Skeletal muscle satellite cell (primary cell): ENCODE measurements around the gene ITGAV.

Source experiments
- H3K27me3 ChIP-seq: 2 replicates; pipeline ENCODE4 v1.7.0; 2013; ENCODE audit warnings: low read length; ENCODE audit not compliant: control insufficient read depth, insufficient read depth
- H3K36me3 ChIP-seq: 2 replicates; pipeline ENCODE4 v1.7.0; 2013; ENCODE audit warnings: mild to moderate bottlenecking, control low read depth, low read length; ENCODE audit not compliant: insufficient read depth
- H3K4me1 ChIP-seq: 2 replicates; pipeline ENCODE4 v1.7.0; 2013; ENCODE audit warnings: low read length; ENCODE audit not compliant: control insufficient read depth, insufficient read depth
- H3K4me2 ChIP-seq: 2 replicates; pipeline ENCODE4 v1.7.0; 2013; ENCODE audit warnings: mild to moderate bottlenecking, low read length
- H3K4me3 ChIP-seq: 2 replicates; pipeline ENCODE4 v1.7.0; 2013; ENCODE audit warnings: low read length
- H3K9ac ChIP-seq: 2 replicates; pipeline ENCODE4 v1.7.0; 2013; ENCODE audit warnings: mild to moderate bottlenecking, low read depth, low read length, moderate library complexity
- H3K9me3 ChIP-seq: replicated peaks from 2 replicates; pipeline ENCODE4 v1.7.0; 2013; ENCODE audit warnings: mild to moderate bottlenecking, control low read depth, low read length

Gene ITGAV

GRCh38 chr2:186725783-186726182 is 135.9 kb downstream of the ITGAV start:
- Histone ChIP-seq H3K36me3 (no peaks in the 10 kb centered on the region), H3K9ac (no peak overlapping the region), H3K4me2 (no peak overlapping the region), H3K4me3 (no peak overlapping the region), H3K27me3 (no peaks in the 10 kb centered on the region), H3K4me1 (peaks cover 6% of the 10 kb centered on the region), H3K9me3 (no peaks in the 10 kb centered on the region)

GRCh38 chr2:186726938-186727337 is 137.1 kb downstream of the ITGAV start:
- Histone ChIP-seq H3K4me3 (no peak overlapping the region), H3K4me2 (no peak overlapping the region), H3K36me3 (no peaks in the 10 kb centered on the region), H3K4me1 (peaks cover 6% of the 10 kb centered on the region), H3K9me3 (no peaks in the 10 kb centered on the region), H3K27me3 (no peaks in the 10 kb centered on the region), H3K9ac (no peak overlapping the region)

- no peaks in the 10 kb centered on the region for H3K36me3 ChIP-seq
- H3K4me2 ChIP-seq: no peak overlapping the region
- H3K4me1 ChIP-seq: peaks cover 6% of the 10 kb centered on the region
- H3K4me3 ChIP-seq: no peak overlapping the region
- H3K27me3 ChIP-seq: no peaks in the 10 kb centered on the region
- H3K9ac ChIP-seq: no peak overlapping the region
- no peaks in the 10 kb centered on the region for H3K9me3 ChIP-seq
Observed at GRCh38 chr2:186728631-186729030, 138.8 kb downstream of the ITGAV start.
